HEK293 (cell line): ENCODE data around the gene IFITM1.
"Not testable (repeated sequence)": the region's sequence is repeated elsewhere in the genome, so short reads cannot be mapped to it uniquely, and the experiment has no call there.

Experiments
- TCF7L2 ChIP-seq: IDR thresholded peaks from 2 replicates; pipeline ENCODE4 v1.6.1; 2011; ENCODE audit warnings: low read depth, mild to moderate bottlenecking, inconsistent platforms, low read length, moderate library complexity, borderline replicate concordance
- YY1 ChIP-seq: fragments of 450-650 bp; formaldehyde crosslinking; IDR thresholded peaks from 2 replicates; pipeline ENCODE4 v1.5.1; 2018; ENCODE audit warnings: missing biosample characterization, missing genetic modification characterization
- ZNF140 ChIP-seq: fragments of 450-650 bp; formaldehyde crosslinking; IDR thresholded peaks from 2 replicates; pipeline ENCODE4 v1.5.1; 2016; ENCODE audit warnings: missing biosample characterization, missing genetic modification characterization
- ZNF211 ChIP-seq: fragments of 450-650 bp; formaldehyde crosslinking; IDR thresholded peaks from 2 replicates; pipeline ENCODE4 v1.5.1; 2016; ENCODE audit warnings: low read depth, missing biosample characterization, missing genetic modification characterization
- ZNF214 ChIP-seq: fragments of 450-650 bp; formaldehyde crosslinking; IDR thresholded peaks from 2 replicates; pipeline ENCODE4 v1.5.1; 2017; ENCODE audit warnings: missing biosample characterization, mild to moderate bottlenecking, missing genetic modification characterization, borderline replicate concordance
- ZNF423 ChIP-seq: fragments of 450-650 bp; formaldehyde crosslinking; IDR thresholded peaks from 2 replicates; pipeline ENCODE4 v1.5.1; 2016; ENCODE audit warnings: missing biosample characterization, missing genetic modification characterization
- TF ChIP-seq, protein P1 (sequence below): fragments of 450-650 bp; formaldehyde crosslinking; IDR thresholded peaks from 2 replicates; pipeline ENCODE4 v1.5.1; 2016; ENCODE audit warnings: missing biosample characterization, missing genetic modification characterization

- not testable (repeated sequence) for TF ChIP-seq TCF7L2; ZNF423; YY1 (tag by site-specific recombination); ZNF211 (tag by site-specific recombination); ZNF214 (tag by site-specific recombination); ZNF140
- TF ChIP-seq, protein P1, sequence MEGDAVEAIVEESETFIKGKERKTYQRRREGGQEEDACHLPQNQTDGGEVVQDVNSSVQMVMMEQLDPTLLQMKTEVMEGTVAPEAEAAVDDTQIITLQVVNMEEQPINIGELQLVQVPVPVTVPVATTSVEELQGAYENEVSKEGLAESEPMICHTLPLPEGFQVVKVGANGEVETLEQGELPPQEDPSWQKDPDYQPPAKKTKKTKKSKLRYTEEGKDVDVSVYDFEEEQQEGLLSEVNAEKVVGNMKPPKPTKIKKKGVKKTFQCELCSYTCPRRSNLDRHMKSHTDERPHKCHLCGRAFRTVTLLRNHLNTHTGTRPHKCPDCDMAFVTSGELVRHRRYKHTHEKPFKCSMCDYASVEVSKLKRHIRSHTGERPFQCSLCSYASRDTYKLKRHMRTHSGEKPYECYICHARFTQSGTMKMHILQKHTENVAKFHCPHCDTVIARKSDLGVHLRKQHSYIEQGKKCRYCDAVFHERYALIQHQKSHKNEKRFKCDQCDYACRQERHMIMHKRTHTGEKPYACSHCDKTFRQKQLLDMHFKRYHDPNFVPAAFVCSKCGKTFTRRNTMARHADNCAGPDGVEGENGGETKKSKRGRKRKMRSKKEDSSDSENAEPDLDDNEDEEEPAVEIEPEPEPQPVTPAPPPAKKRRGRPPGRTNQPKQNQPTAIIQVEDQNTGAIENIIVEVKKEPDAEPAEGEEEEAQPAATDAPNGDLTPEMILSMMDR (tag by site-specific recombination), result not testable (repeated sequence)
These were observed 3.8 kb upstream of the IFITM1 start for GRCh38 chr11:309979-310572.
